WI38 (cell line): ENCODE data around the gene KDM5B.
"Not testable (repeated sequence)": the region's sequence is repeated elsewhere in the genome, so short reads cannot be mapped to it uniquely, and the experiment has no call there.

Experiments used
- H3K4me3 ChIP-seq: 2 replicates; pipeline ENCODE4 v1.5.1; 2011; ENCODE audit warnings: low read depth, mild to moderate bottlenecking, control low read depth, low read length
- CTCF ChIP-seq: IDR thresholded peaks from 2 replicates; pipeline ENCODE4 v1.5.1; 2012; ENCODE audit warnings: low read depth, mild to moderate bottlenecking, control low read depth, low read length

Gene KDM5B

GRCh38 chr1:202834771-202835547, 26.7 kb upstream of the KDM5B start:
- TF ChIP-seq CTCF, result no peak

GRCh38 chr1:202831906-202832305, 23.7 kb upstream of the KDM5B start:
- TF ChIP-seq CTCF, result no peak
- H3K4me3 ChIP-seq, result no peak overlapping the region

More at GRCh38 chr1:202834771-202835547, 26.7 kb upstream of the KDM5B start:
- H3K4me3 ChIP-seq, result no peak overlapping the region

- H3K4me3 ChIP-seq, result not testable (repeated sequence)
Observed at GRCh38 chr1:202829223-202829622, 21.0 kb upstream of the KDM5B start.

- TF ChIP-seq CTCF, result no peak
- H3K4me3 ChIP-seq, result no peak overlapping the region
Observed at GRCh38 chr1:202825748-202826147, 17.5 kb upstream of the KDM5B start.

- H3K4me3 ChIP-seq, result no peak overlapping the region
- no peak for TF ChIP-seq CTCF
Observed at GRCh38 chr1:202821467-202821866, 13.2 kb upstream of the KDM5B start.

- H3K4me3 ChIP-seq, result no peak overlapping the region
- TF ChIP-seq CTCF, result no peak
Observed at GRCh38 chr1:202818819-202819218, 10.6 kb upstream of the KDM5B start.

GRCh38 chr1:202815120-202815519, 6.9 kb upstream of the KDM5B start:
- no peak overlapping the region for H3K4me3 ChIP-seq
- no peak for TF ChIP-seq CTCF
